HS-5 (cell line): ENCODE data around the gene CARD10.

ENCODE experiments used
- DNase-seq: peaks from one replicate; pipeline ENCODE4 v3.0.0-alpha.2; 2012; ENCODE audit warnings: low read depth

CARD10 gene

GRCh38 chr22:37519268-37520195 lies at the start of gene CARD10:
Gene CARD10 (minus strand): TSS chr22:37519415. CDS start chr22:37519200, 215 bp downstream.
- no peak for DNase-seq

- no peak for DNase-seq
These were observed 49.3 kb upstream of the CARD10 start for GRCh38 chr22:37568448-37569008.

DNA sequence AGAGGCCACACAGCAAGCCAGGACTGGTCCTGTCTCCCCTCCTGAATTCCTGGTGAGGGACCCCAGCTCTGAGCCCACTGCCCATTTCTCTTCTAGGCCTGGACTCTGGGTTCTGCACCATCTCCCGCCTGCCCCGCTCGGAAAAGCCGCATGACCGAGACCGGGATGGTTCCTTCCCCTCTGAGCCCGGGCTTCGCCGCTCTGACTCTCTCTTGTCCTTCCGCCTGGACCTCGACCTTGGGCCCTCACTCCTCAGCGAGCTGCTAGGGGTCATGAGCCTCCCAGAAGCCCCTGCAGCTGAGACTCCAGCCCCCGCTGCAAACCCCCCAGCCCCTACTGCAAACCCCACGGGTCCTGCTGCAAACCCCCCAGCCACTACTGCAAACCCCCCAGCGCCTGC lies 48.8 kb upstream of the CARD10 start:
- no peak for DNase-seq

GRCh38 chr22:37566903-37567798 lies 47.9 kb upstream of the CARD10 start:
- no peak for DNase-seq

DNA sequence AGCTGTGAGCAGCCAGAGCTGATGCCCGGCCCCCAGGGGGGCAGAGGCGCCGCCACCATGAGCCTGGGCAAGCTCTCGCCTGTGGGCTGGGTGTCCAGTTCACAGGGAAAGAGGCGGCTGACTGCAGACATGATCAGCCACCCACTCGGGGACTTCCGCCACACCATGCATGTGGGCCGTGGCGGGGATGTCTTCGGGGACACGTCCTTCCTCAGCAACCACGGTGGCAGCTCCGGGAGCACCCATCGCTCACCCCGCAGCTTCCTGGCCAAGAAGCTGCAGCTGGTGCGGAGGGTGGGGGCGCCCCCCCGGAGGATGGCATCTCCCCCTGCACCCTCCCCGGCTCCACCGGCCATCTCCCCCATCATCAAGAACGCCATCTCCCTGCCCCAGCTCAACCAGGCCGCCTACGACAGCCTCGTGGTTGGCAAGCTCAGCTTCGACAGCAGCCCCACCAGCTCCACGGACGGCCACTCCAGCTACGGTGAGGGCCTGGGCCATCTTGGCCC lies 47.2 kb upstream of the CARD10 start:
- DNase-seq, result no peak

DNA sequence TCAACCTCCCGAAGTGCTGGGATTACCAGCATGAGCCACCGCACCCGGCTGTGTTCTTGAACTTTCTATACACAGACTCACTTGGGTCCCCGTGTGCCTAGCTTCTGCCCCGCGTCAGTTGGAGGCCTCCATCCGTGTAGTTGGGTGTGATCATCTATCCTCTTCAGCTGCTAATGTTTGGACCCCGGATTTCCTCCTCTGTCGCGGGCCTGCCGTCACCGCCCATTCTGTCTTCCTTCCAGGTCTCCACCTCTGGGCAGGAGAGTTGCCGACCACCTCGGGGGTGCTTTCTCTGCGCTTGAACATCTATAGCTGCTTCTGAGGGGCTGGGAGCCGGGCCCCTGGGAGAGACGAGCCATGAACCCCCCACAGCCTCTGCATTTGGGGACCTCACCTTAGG lies 46.6 kb upstream of the CARD10 start:
- no peak for DNase-seq

DNA sequence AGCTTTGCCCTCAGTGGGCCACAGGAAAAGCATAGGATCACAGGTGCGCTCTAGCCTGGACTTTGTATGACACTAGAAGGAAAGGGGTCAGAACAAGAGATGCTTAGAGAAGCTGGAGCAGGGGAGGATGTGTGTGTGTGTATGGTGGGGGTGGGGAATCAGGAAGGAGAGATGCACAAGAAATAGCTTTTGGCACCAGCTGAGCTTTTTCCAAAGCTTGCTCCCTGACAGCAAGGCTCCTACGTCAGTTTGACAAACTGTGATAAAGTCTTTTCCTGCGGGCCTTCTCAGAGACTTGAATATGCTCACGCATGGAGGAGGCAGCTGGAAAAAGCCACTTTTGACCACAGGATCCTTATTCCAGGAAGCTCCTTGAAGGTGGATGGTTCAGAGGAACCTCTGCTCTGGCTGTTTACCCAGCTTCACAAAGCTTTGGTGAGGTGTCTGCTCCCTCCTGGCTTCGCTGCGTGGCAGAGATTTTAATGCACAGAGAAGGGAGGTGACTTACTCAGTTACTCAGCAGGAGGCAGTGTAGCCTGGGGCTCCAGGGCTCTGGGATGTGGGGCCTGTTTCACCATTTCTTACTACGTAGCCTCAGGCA lies 45.0 kb upstream of the CARD10 start:
- DNase-seq, result no peak

DNA sequence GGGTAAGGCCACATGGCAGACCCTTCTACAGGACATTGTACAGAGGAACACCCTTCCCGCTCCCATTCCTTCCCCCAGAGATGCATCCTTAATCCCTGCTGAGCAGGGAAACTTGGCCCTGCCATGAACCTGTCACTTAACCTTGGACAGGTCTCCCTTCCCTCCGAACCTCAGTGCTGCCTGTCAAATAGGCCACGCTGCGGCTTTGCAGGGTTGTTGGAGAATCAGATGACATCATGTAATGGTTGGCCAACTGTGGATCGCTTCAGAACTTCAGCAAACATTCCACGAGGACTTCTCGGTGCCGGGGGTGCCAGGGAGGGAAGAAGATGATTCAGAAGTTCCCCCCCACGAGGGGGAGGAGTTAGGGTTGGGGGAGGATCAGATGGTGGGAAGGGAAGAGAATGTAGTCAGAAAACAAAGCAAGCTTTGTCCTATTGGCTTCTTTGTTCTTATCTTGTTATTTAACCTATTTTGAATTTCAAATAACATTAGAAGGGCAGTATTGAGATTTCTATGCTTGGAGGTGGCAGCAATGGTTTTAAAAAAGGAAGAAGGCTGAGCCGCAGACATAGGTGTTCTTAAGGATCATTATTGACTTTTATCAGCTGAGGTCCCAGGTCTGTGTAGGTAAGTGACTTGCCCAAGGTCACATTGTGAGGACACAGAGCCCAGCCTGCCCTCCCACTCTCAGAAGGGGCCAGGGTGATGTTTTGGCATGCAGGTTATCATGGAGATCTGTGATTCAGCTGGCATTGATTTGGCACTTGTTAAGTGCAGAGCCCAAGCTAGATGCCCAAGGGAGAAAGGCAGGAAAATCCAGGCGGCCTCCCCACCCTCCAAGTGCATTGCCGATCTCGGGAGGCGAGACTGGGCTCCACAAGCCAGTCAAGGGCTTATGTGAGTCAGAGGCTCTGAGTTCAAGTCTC lies 44.2 kb upstream of the CARD10 start:
- DNase-seq, result peak; percentile 77

GRCh38 chr22:37562049-37562875 lies 43.0 kb upstream of the CARD10 start:
- no peak for DNase-seq

GRCh38 chr22:37561212-37562048 lies 42.2 kb upstream of the CARD10 start:
- peak; percentile 65 for DNase-seq

- no peak for DNase-seq
These were observed 41.5 kb upstream of the CARD10 start for GRCh38 chr22:37560608-37561211.

- no peak for DNase-seq
These were observed 40.8 kb upstream of the CARD10 start, which contains the start of gene CDC42EP1 for GRCh38 chr22:37559901-37560607. Gene CDC42EP1 (plus strand): TSS chr22:37560480. CDS start chr22:37566350, 5,870 bp downstream.

DNA sequence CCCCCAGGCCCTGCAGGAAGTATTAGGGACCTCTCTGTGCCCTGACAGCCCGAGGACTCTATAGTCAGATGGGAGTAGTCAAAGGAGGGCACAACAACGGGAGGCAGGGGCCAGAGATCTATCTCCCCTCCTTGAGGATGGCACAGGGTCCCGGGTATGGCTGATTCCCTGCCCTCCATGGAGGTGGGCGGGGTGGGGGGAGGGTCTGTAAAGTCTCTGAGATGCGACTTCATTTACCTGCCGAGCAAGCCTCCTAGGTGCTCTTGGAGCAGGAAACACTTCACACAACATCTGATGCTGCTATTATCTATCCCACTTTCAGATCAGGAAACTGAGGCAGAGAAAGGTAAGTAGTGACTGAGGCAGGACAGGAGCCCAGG lies 40.3 kb upstream of the CARD10 start:
- DNase-seq, result no peak

DNA sequence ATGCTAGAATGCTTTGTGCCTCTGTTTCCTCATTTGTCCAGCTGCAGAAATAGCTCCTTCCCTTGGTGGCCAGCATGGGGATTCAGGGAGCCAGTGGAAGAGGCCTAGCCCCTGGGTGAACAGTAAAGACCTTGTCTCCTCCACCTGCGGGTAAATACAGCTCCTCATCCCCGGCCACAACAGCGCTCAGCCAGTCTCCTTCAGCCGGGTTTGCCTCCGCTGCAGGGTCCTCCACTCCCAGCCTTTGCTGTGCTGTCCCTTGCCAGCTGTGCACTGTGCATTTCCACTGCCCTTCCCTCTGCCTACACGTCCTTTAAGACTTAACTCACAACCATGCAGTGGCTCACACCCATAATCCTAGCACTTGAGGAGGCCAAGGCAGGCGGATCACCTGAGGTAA lies 39.6 kb upstream of the CARD10 start:
- no peak for DNase-seq

- DNase-seq, result no peak
These were observed 38.2 kb upstream of the CARD10 start for GRCh38 chr22:37557321-37558001.

DNA sequence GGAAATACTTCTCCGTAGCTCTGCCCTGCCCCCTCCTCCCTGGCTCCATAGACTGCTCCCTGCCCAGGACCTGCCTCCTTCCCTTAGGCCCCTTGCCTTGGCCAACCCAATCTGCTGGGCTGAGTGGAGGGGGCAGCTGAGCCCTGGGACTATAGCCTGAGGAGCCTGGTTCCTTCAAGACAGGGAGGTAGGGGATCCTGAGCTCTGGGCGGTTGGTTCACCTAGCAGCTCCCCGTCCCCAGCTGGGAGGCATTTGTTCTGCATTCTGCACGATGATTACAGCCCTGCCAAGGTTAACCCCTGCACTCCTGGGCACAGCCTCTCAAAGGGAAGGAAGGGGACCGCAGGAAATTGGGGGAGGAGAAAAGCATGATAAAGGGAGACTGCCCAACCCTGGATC lies 37.5 kb upstream of the CARD10 start:
- no peak for DNase-seq

DNA sequence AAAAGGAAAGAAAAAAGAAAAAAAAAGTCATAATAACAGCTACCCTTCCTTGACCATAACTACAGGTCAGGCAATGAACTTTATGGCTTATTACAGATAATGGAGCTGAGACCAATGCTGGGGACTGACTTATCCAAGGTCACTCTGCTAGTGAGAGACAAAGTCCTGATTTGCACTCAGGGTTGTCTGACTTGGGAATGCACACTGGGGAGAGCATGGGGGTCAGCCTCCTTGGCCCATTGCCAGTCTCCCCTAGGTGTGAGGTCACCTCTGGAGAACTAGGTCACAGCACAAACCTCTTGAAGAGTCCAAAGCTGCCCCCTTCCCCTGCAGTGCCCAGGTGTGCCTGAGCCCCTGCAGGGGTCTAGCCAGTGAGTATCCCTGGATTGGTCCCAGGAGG lies 35.8 kb upstream of the CARD10 start:
- DNase-seq, result no peak
